Immature natural killer cell (primary cell): ENCODE data around the gene ARMCX5. TPM values are rescaled to one million over a fixed set of nuclear protein-coding genes. Genes with fewer than 3 reads are reported as not detected.
A peak's percentile ranks its signal among the peaks of the same experiment; 100 is the strongest.

Source experiments
- DNase-seq, 3 donors: peaks; one replicate each; pipeline ENCODE4 v3.0.0; 2022; ENCODE audit warnings: mixed read lengths in 1 of 3
- H3K27ac Mint-ChIP-seq, 6 donors: one replicate each; pipeline ENCODE4 v1.8.0; 2020; ENCODE audit warnings: mixed read lengths in 6 of 6, mild to moderate bottlenecking in 5 of 6, inconsistent platforms in 4 of 6, moderate library complexity in 3 of 6
- H3K27me3 Mint-ChIP-seq, 3 donors: one replicate each; pipeline ENCODE4 v1.8.0; 2020 to 2021; ENCODE audit warnings: low read depth in 3 of 3, mild to moderate bottlenecking in 3 of 3, mixed read lengths in 3 of 3, moderate library complexity in 3 of 3, inconsistent platforms in 1 of 3
- H3K36me3 Mint-ChIP-seq, 3 donors: one replicate each; pipeline ENCODE4 v1.8.0; 2020; ENCODE audit warnings: mixed read lengths in 3 of 3, inconsistent platforms in 2 of 3, mild to moderate bottlenecking in 2 of 3
- H3K4me1 Mint-ChIP-seq, 2 donors: one replicate each; pipeline ENCODE4 v1.8.0; 2020; ENCODE audit warnings: inconsistent platforms in 2 of 2, mild to moderate bottlenecking in 2 of 2, mixed read lengths in 2 of 2, moderate library complexity in 1 of 2
- H3K4me3 Mint-ChIP-seq, 5 donors: one replicate each; pipeline ENCODE4 v1.8.0; 2020; ENCODE audit warnings: mild to moderate bottlenecking in 5 of 5, mixed read lengths in 5 of 5, inconsistent platforms in 3 of 5, moderate library complexity in 3 of 5
- H3K9me3 Mint-ChIP-seq, 6 donors: one replicate each; pipeline ENCODE4 v1.8.0; 2020; ENCODE audit warnings: mild to moderate bottlenecking in 6 of 6, mixed read lengths in 6 of 6, inconsistent platforms in 4 of 6, moderate library complexity in 3 of 6
- polyA plus RNA-seq, 3 donors: library from polyadenylated mRNA; unstranded; fragments of 300-500 nt; fragmentation: Illumina TruSeq; gene quantifications; one replicate each; pipeline ENCODE4 v1.2.3, GENCODE V29; 2021

Gene ARMCX5
- polyA plus RNA-seq = 10 to 100 TPM in 1 of 3 donors, 1 to 10 TPM in 2; 5.3 to 10.4 (median 8.3) TPM

- Mint-ChIP-seq H3K4me1 (peaks cover 30 to 35% of the 10 kb centered on the region in 2 donors), H3K27ac (peak within 1 kb of the TSS; percentile 91 to 98 (median 97)), H3K9me3 (no peaks in the 10 kb centered on the region), H3K36me3 (no peaks in the 10 kb centered on the region), H3K27me3 (peaks cover 0 to 10% (median 10%) of the 10 kb centered on the region in 3 donors), H3K4me3 (peak within 1 kb of the TSS; percentile 92 to 100 (median 98))
- DNase-seq = peak; percentile 70 to 78 (median 78)
Observed at GRCh38 chrX:102599084-102599950, at the start of gene ARMCX5. Gene ARMCX5 (plus strand): TSS chrX:102599515. CDS start chrX:102602142, 2,627 bp downstream.

- Mint-ChIP-seq H3K9me3 (no peaks in the 10 kb centered on the region), H3K4me3 (no peak overlapping the region), H3K36me3 (no peaks in the 10 kb centered on the region), H3K27me3 (peaks cover 0 to 2% (median 2%) of the 10 kb centered on the region in 3 donors), H3K27ac (no peak overlapping the region), H3K4me1 (no peaks in the 10 kb centered on the region)
- no peak for DNase-seq
Observed at GRCh38 chrX:102558607-102559006, 40.7 kb upstream of the ARMCX5 start.

- H3K27me3 Mint-ChIP-seq = peaks cover 0 to 2% (median 0%) of the 10 kb centered on the region in 3 donors
- DNase-seq = no peak
- H3K27ac Mint-ChIP-seq = no peak overlapping the region
- H3K4me1 Mint-ChIP-seq = no peaks in the 10 kb centered on the region
- H3K4me3 Mint-ChIP-seq = no peak overlapping the region
- no peaks in the 10 kb centered on the region for H3K36me3 Mint-ChIP-seq
- H3K9me3 Mint-ChIP-seq = no peaks in the 10 kb centered on the region
Observed at GRCh38 chrX:102560423-102561068, 38.8 kb upstream of the ARMCX5 start.

GRCh38 chrX:102580891-102581290 is 18.4 kb upstream of the ARMCX5 start:
- Mint-ChIP-seq H3K36me3 (no peaks in the 10 kb centered on the region), H3K27ac (no peak overlapping the region), H3K4me1 (no peaks in the 10 kb centered on the region), H3K9me3 (peaks cover 0 to 3% (median 0%) of the 10 kb centered on the region in 6 donors), H3K27me3 (peaks cover 2 to 7% (median 2%) of the 10 kb centered on the region in 3 donors), H3K4me3 (no peak overlapping the region)
- DNase-seq = no peak

- peaks cover 0 to 2% (median 0%) of the 10 kb centered on the region in 6 donors for H3K9me3 Mint-ChIP-seq
- peaks cover 3 to 10% (median 4%) of the 10 kb centered on the region in 3 donors for H3K27me3 Mint-ChIP-seq
- H3K36me3 Mint-ChIP-seq = no peaks in the 10 kb centered on the region
- peaks cover 9 to 18% of the 10 kb centered on the region in 2 donors for H3K4me1 Mint-ChIP-seq
- no peak overlapping the region for H3K27ac Mint-ChIP-seq
- peak in 1 of 3 donors; percentile 10 for DNase-seq
- no peak overlapping the region for H3K4me3 Mint-ChIP-seq
Observed at GRCh38 chrX:102593367-102593766, 5.9 kb upstream of the ARMCX5 start.

GRCh38 chrX:102599951-102600579 is 750 bp downstream of the ARMCX5 start:
- H3K9me3 Mint-ChIP-seq = no peaks in the 10 kb centered on the region

GRCh38 chrX:102604327-102604726 is 5.0 kb downstream of the ARMCX5 start:
- Mint-ChIP-seq H3K36me3 (no peaks in the 10 kb centered on the region), H3K4me3 (no peak overlapping the region), H3K4me1 (peaks cover 25 to 27% of the 10 kb centered on the region in 2 donors), H3K27me3 (peaks cover 0 to 8% (median 3%) of the 10 kb centered on the region in 3 donors), H3K27ac (no peak overlapping the region), H3K9me3 (peaks cover 0 to 2% (median 0%) of the 10 kb centered on the region in 6 donors)
- no peak for DNase-seq

More at GRCh38 chrX:102599951-102600579, 750 bp downstream of the ARMCX5 start:
- Mint-ChIP-seq H3K27ac (peak overlapping the region; percentile 91 to 98 (median 97)), H3K36me3 (no peaks in the 10 kb centered on the region), H3K27me3 (peaks cover 0 to 10% (median 10%) of the 10 kb centered on the region in 3 donors), H3K4me3 (peak overlapping the region; percentile 92 to 100 (median 98)), H3K4me1 (peaks cover 30 to 35% of the 10 kb centered on the region in 2 donors)
- no peak for DNase-seq

- no peak overlapping the region for H3K27ac Mint-ChIP-seq
- H3K36me3 Mint-ChIP-seq = peaks cover 0 to under 1% (median 0%) of the 10 kb centered on the region in 3 donors
- H3K27me3 Mint-ChIP-seq = peaks cover 0 to 2% (median 0%) of the 10 kb centered on the region in 3 donors
- no peak for DNase-seq
- peaks cover 9 to 10% of the 10 kb centered on the region in 2 donors for H3K4me1 Mint-ChIP-seq
- no peak overlapping the region for H3K4me3 Mint-ChIP-seq
- H3K9me3 Mint-ChIP-seq = peaks cover 0 to 2% (median 0%) of the 10 kb centered on the region in 6 donors
Observed at GRCh38 chrX:102606115-102606514, 6.8 kb downstream of the ARMCX5 start.

- H3K9me3 Mint-ChIP-seq = peaks cover 0 to 2% (median 0%) of the 10 kb centered on the region in 6 donors
- no peaks in the 10 kb centered on the region for H3K27me3 Mint-ChIP-seq
- H3K27ac Mint-ChIP-seq = no peak overlapping the region
- H3K4me3 Mint-ChIP-seq = no peak overlapping the region
- H3K36me3 Mint-ChIP-seq = peaks cover 0 to 15% (median 0%) of the 10 kb centered on the region in 3 donors
- H3K4me1 Mint-ChIP-seq = peaks cover 9% of the 10 kb centered on the region in 2 donors
- no peak for DNase-seq
Observed at GRCh38 chrX:102610905-102611304, 11.6 kb downstream of the ARMCX5 start.

- H3K4me1 Mint-ChIP-seq = peaks cover 16 to 19% of the 10 kb centered on the region in 2 donors
- H3K27ac Mint-ChIP-seq = peak overlapping the region in 2 of 6 donors; percentile 13 to 17
- peak overlapping the region in 1 of 5 donors; percentile 4 for H3K4me3 Mint-ChIP-seq
- H3K9me3 Mint-ChIP-seq = peaks cover 0 to 14% (median 8%) of the 10 kb centered on the region in 6 donors
- H3K27me3 Mint-ChIP-seq = peaks cover 0 to 3% (median 2%) of the 10 kb centered on the region in 3 donors
- peaks cover 0 to 13% (median 3%) of the 10 kb centered on the region in 3 donors for H3K36me3 Mint-ChIP-seq
- DNase-seq = no peak
Observed at GRCh38 chrX:102624105-102624504, 24.8 kb downstream of the ARMCX5 start.

- peaks cover 0 to 8% (median 3%) of the 10 kb centered on the region in 3 donors for H3K27me3 Mint-ChIP-seq
- H3K27ac Mint-ChIP-seq = peak overlapping the region in 4 of 6 donors; percentile 24 to 81 (median 40)
- no peaks in the 10 kb centered on the region for H3K9me3 Mint-ChIP-seq
- H3K4me3 Mint-ChIP-seq = peak overlapping the region in 4 of 5 donors; percentile 0 to 39 (median 24)
- H3K4me1 Mint-ChIP-seq = peaks cover 16 to 19% of the 10 kb centered on the region in 2 donors
- peak; percentile 36 to 41 (median 37) for DNase-seq
- no peaks in the 10 kb centered on the region for H3K36me3 Mint-ChIP-seq
Observed at GRCh38 chrX:102627640-102628039, 28.3 kb downstream of the ARMCX5 start.

GRCh38 chrX:102637561-102637960 is 38.2 kb downstream of the ARMCX5 start:
- no peaks in the 10 kb centered on the region for H3K27me3 Mint-ChIP-seq

GRCh38 chrX:102650903-102651241 is 51.6 kb downstream of the ARMCX5 start:
- peaks cover 16% of the 10 kb centered on the region in 2 donors for H3K4me1 Mint-ChIP-seq
- DNase-seq = no peak
- H3K4me3 Mint-ChIP-seq = peak overlapping the region; percentile 96 to 99 (median 96)
- peaks cover 0 to 5% (median 5%) of the 10 kb centered on the region in 3 donors for H3K36me3 Mint-ChIP-seq
- H3K27me3 Mint-ChIP-seq = peaks cover 2 to 10% (median 3%) of the 10 kb centered on the region in 3 donors
- peak overlapping the region in 3 of 6 donors; percentile 76 to 87 (median 78) for H3K27ac Mint-ChIP-seq
- H3K9me3 Mint-ChIP-seq = peaks cover 0 to 2% (median 0%) of the 10 kb centered on the region in 6 donors

More at GRCh38 chrX:102637561-102637960, 38.2 kb downstream of the ARMCX5 start:
- Mint-ChIP-seq H3K4me1 (no peaks in the 10 kb centered on the region), H3K9me3 (peaks cover 0 to 3% (median 0%) of the 10 kb centered on the region in 6 donors), H3K36me3 (peaks cover 0 to 19% (median 3%) of the 10 kb centered on the region in 3 donors), H3K27ac (no peak overlapping the region), H3K4me3 (no peak overlapping the region)
- no peak for DNase-seq
